ENCODE data around the gene VANGL1. TPM values are rescaled to one million over a fixed set of nuclear protein-coding genes. Genes with fewer than 3 reads are reported as not detected.
A peak's percentile ranks its signal among the peaks of the same experiment; 100 is the strongest.
"Not testable (repeated sequence)": the region's sequence is repeated elsewhere in the genome, so short reads cannot be mapped to it uniquely, and the experiment has no call there.

VANGL1 gene
- total RNA-seq, 4 donors from 2014 or later: 6.3 to 11.7 (median 8.1) TPM

DNA sequence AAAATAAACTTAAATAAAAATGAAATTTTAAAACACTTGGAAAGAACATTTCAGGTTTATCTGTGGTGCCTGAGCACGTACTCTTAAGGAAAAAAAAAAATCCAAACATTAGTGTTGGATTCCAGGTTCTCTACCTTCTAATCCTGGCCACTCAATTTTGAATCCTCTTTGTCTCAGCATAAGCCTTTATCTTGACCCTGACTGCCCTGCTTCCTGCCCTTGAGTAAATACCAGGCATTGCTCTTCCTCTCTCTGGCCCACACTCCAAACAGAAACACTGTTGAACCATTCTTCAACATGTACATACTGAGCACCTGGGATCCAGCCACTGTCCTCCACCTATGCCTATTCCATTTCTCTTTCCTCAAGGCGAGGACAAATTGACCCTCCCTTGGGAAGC lies 11.4 kb upstream of the VANGL1 start:
- Histone ChIP-seq H3K4me1 (no peaks in the 10 kb centered on the region), H3K27me3 (no peaks in the 10 kb centered on the region), H3K27ac (replicated peaks in 1 of 4) (no peak overlapping the region), H3K36me3 (no peaks in the 10 kb centered on the region), H3K9me3 (no peaks in the 10 kb centered on the region), H3K4me3 (no peak overlapping the region)
- 86% methylated on average over 2 of the region's 2 CpGs for WGBS
- DNase-seq (ENCODE audit: extremely low spot score): no peak
- intact Hi-C loops (cut with DNase I): no loop called here
- no peak for TF ChIP-seq POLR2AphosphoS5 (IDR thresholded peaks at IDR 0.05)
- no peak for TF ChIP-seq POLR2A (IDR thresholded peaks at IDR 0.05; ENCODE audit: low read depth)
- no peak for TF ChIP-seq EP300 (IDR thresholded peaks at IDR 0.05)
- TF ChIP-seq, protein P1, sequence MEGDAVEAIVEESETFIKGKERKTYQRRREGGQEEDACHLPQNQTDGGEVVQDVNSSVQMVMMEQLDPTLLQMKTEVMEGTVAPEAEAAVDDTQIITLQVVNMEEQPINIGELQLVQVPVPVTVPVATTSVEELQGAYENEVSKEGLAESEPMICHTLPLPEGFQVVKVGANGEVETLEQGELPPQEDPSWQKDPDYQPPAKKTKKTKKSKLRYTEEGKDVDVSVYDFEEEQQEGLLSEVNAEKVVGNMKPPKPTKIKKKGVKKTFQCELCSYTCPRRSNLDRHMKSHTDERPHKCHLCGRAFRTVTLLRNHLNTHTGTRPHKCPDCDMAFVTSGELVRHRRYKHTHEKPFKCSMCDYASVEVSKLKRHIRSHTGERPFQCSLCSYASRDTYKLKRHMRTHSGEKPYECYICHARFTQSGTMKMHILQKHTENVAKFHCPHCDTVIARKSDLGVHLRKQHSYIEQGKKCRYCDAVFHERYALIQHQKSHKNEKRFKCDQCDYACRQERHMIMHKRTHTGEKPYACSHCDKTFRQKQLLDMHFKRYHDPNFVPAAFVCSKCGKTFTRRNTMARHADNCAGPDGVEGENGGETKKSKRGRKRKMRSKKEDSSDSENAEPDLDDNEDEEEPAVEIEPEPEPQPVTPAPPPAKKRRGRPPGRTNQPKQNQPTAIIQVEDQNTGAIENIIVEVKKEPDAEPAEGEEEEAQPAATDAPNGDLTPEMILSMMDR (IDR thresholded peaks at IDR 0.05): no peak

GRCh38 chr1:115632251-115633026 lies 9.3 kb upstream of the VANGL1 start:
- no peak overlapping the region for H3K4me3 ChIP-seq
- 75% methylated on average over 4 of the region's 4 CpGs for WGBS
- H3K9me3 ChIP-seq: peaks cover 0 to 12% (median 9%) of the 10 kb centered on the region in 4 donors
- TF ChIP-seq POLR2AphosphoS5 (IDR thresholded peaks at IDR 0.05) (no peak), EP300 (IDR thresholded peaks at IDR 0.05) (no peak), POLR2A (IDR thresholded peaks at IDR 0.05; ENCODE audit: low read depth) (no peak)
- TF ChIP-seq, protein P1 (IDR thresholded peaks at IDR 0.05): no peak
- peak; percentile 70 for DNase-seq (ENCODE audit: extremely low spot score)
- no peaks in the 10 kb centered on the region for H3K4me1 ChIP-seq
- no peak overlapping the region for H3K27ac ChIP-seq (replicated peaks in 1 of 4)
- no peaks in the 10 kb centered on the region for H3K36me3 ChIP-seq
- no peaks in the 10 kb centered on the region for H3K27me3 ChIP-seq
- intact Hi-C loops (cut with DNase I): no loop called here

DNA sequence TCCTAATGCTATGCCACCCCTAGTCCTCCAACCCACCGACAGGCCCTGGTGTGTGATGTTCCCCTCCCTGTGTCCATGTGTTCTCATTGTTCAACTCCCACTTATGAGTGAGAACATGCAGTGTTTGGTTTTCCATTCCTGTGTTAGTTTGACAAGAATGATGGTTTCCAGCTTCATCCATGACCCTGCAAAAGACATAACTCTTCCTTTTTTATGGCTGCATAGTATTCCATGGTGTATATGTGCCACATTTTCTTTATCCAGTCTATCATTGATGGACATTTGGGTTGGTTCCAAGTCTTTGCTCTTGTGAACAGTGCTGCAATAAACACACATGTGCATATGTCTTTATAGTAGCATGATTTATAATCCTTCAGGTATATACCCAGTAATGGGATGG lies 8.2 kb upstream of the VANGL1 start:
- H3K9me3 ChIP-seq: peaks cover 0 to 21% (median 15%) of the 10 kb centered on the region in 4 donors
- intact Hi-C loops (cut with DNase I); H3K36me3 ChIP-seq; H3K4me1 ChIP-seq; H3K4me3 ChIP-seq; H3K27me3 ChIP-seq; DNase-seq (ENCODE audit: extremely low spot score); H3K27ac ChIP-seq (replicated peaks in 1 of 4): not testable (repeated sequence)
- 100% methylated on average over 1 of the region's 1 CpG for WGBS

- WGBS: 100% methylated on average over 1 of the region's 1 CpG
- intact Hi-C loops (cut with DNase I); H3K36me3 ChIP-seq; H3K4me1 ChIP-seq; H3K27me3 ChIP-seq; DNase-seq (ENCODE audit: extremely low spot score); H3K4me3 ChIP-seq; H3K27ac ChIP-seq (replicated peaks in 1 of 4): not testable (repeated sequence)
- peaks cover 0 to 29% (median 23%) of the 10 kb centered on the region in 4 donors for H3K9me3 ChIP-seq
Observed at GRCh38 chr1:115637247-115637646, 4.5 kb upstream of the VANGL1 start.

DNA sequence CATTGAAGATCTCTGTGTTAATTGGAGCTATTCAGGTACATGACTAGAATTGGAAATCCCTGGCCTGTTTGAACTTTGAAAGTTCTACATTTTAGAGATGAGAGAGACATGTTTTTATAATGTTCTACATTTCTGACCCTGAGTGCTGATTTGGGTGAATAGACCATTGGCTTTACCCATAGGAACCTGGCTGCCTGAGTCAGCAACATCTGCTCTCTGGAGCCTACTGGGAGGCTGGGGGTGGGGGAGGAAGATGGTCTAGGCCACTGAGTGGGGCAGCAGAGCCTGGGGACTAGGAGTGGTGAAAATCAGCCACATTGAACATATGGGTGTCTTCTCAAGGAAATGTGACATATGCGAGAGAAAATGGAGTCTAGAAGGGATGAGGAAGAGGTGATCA lies 1.4 kb upstream of the VANGL1 start:
- intact Hi-C loops (cut with DNase I): no loop called here

More for the DNA sequence above, 1.4 kb upstream of the VANGL1 start:
- Histone ChIP-seq H3K27ac (replicated peaks in 1 of 4) (no peak overlapping the region), H3K36me3 (no peaks in the 10 kb centered on the region), H3K9me3 (peaks cover 0 to 29% (median 23%) of the 10 kb centered on the region in 4 donors), H3K4me3 (no peak overlapping the region), H3K27me3 (no peaks in the 10 kb centered on the region), H3K4me1 (peaks cover 15 to 30% (median 26%) of the 10 kb centered on the region in 4 donors)
- WGBS: 90% methylated on average over 1 of the region's 1 CpG
- DNase-seq (ENCODE audit: extremely low spot score): no peak
- no peak for TF ChIP-seq EP300 (IDR thresholded peaks at IDR 0.05)
- TF ChIP-seq POLR2AphosphoS5 (IDR thresholded peaks at IDR 0.05): no peak
- TF ChIP-seq, protein P1 (IDR thresholded peaks at IDR 0.05): no peak
- TF ChIP-seq POLR2A (IDR thresholded peaks at IDR 0.05; ENCODE audit: low read depth): no peak

Measured in esophagus muscularis mucosa (tissue), 4 donors.